Activated CD4-positive, alpha-beta T cell treated with anti-CD3 and anti-CD28 coated beads, Interleukin-2, amount 50 U/mL, for 1 hour (primary cell): Measurements from ENCODE around the gene SPATA31C1.
"Not testable (repeated sequence)": the region's sequence is repeated elsewhere in the genome, so short reads cannot be mapped to it uniquely, and the experiment has no call there.

ENCODE experiments used
- DNase-seq: peaks from one replicate; pipeline ENCODE4 v3.0.0-alpha.2; 2020

SPATA31C1 gene

GRCh38 chr9:87917662-87918061 lies at the start of gene SPATA31C1:
SPATA31C1 (plus strand) TSS chr9:87917962.
- not testable (repeated sequence) for DNase-seq

GRCh38 chr9:87868175-87868574 lies 49.6 kb upstream of the SPATA31C1 start:
- no peak for DNase-seq

- no peak for DNase-seq
Observed at GRCh38 chr9:87868635-87869034, 49.1 kb upstream of the SPATA31C1 start.

GRCh38 chr9:87869082-87869481 lies 48.7 kb upstream of the SPATA31C1 start:
- DNase-seq = no peak

- no peak for DNase-seq
Observed at GRCh38 chr9:87871425-87872078, 46.2 kb upstream of the SPATA31C1 start.

GRCh38 chr9:87872079-87872624 lies 45.6 kb upstream of the SPATA31C1 start:
- no peak for DNase-seq

GRCh38 chr9:87873607-87874303 lies 44.0 kb upstream of the SPATA31C1 start:
- DNase-seq = no peak

- no peak for DNase-seq
Observed at GRCh38 chr9:87874304-87874623, 43.5 kb upstream of the SPATA31C1 start.

GRCh38 chr9:87875060-87875459 lies 42.7 kb upstream of the SPATA31C1 start:
- no peak for DNase-seq

GRCh38 chr9:87875831-87876545 lies 41.8 kb upstream of the SPATA31C1 start:
- DNase-seq = no peak

- DNase-seq = no peak
Observed at GRCh38 chr9:87876708-87877107, 41.1 kb upstream of the SPATA31C1 start.

- no peak for DNase-seq
Observed at GRCh38 chr9:87878989-87879511, 38.7 kb upstream of the SPATA31C1 start.

GRCh38 chr9:87880116-87880515 lies 37.6 kb upstream of the SPATA31C1 start:
- DNase-seq = no peak

- no peak for DNase-seq
Observed at GRCh38 chr9:87880683-87881082, 37.1 kb upstream of the SPATA31C1 start.

GRCh38 chr9:87882627-87883026 lies 35.1 kb upstream of the SPATA31C1 start, which contains the start of gene SPATA31E1:
SPATA31E1 (plus strand) TSS chr9:87882877; CDS start chr9:87882892, 15 bp downstream.
- DNase-seq = no peak

- DNase-seq = no peak
Observed at GRCh38 chr9:87883274-87883673, 34.5 kb upstream of the SPATA31C1 start.

- no peak for DNase-seq
Observed at GRCh38 chr9:87883990-87884389, 33.8 kb upstream of the SPATA31C1 start.

GRCh38 chr9:87884578-87885459 lies 32.9 kb upstream of the SPATA31C1 start:
- DNase-seq = no peak

GRCh38 chr9:87885484-87886189 lies 32.1 kb upstream of the SPATA31C1 start:
- DNase-seq = no peak

- no peak for DNase-seq
Observed at GRCh38 chr9:87886210-87886932, 31.4 kb upstream of the SPATA31C1 start.

- DNase-seq = no peak
Observed at GRCh38 chr9:87886933-87887505, 30.7 kb upstream of the SPATA31C1 start.
